Measurements from ENCODE around the gene TSC1. TPM values are rescaled to one million over a fixed set of nuclear protein-coding genes. Genes with fewer than 3 reads are reported as not detected.

TSC1 gene
- total RNA-seq, 2 experiments from 2014 or later: 28.7 to 66.2 TPM

DNA sequence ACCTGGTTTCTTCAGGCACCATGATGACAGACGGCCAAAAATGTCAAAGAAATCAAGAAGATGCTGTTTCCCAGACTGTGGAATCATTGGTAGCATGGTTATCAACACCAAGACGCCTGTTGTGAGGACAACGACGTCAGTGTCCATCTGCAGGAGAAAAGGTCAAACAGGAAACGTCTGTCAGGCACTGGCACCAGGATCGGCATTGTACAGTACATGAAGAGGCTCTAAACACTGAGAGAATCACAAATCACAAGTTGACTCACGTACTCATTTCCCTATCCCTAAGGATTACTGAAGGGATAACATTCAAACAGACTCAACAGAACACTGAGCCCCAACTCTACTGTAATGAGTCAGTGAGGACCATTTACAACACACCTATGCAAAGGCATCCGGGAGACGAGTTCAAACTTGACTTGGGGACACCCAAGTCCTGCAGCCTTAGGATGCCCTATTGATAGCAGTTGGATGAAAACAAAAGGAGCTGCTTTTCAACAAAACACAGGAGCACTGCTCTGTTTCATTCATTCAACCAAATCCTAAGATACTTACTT is 21.0 kb downstream of the TSC1 start:
- intact Hi-C loops (cut with micrococcal nuclease; ENCODE audit: unreplicated experiment): no loop called here
- no peak for DNase-seq (ENCODE audit: low spot score)
- TF ChIP-seq, protein P1, sequence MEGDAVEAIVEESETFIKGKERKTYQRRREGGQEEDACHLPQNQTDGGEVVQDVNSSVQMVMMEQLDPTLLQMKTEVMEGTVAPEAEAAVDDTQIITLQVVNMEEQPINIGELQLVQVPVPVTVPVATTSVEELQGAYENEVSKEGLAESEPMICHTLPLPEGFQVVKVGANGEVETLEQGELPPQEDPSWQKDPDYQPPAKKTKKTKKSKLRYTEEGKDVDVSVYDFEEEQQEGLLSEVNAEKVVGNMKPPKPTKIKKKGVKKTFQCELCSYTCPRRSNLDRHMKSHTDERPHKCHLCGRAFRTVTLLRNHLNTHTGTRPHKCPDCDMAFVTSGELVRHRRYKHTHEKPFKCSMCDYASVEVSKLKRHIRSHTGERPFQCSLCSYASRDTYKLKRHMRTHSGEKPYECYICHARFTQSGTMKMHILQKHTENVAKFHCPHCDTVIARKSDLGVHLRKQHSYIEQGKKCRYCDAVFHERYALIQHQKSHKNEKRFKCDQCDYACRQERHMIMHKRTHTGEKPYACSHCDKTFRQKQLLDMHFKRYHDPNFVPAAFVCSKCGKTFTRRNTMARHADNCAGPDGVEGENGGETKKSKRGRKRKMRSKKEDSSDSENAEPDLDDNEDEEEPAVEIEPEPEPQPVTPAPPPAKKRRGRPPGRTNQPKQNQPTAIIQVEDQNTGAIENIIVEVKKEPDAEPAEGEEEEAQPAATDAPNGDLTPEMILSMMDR (conservative IDR thresholded peaks at IDR 0.05; ENCODE audit: low read length): no peak
- no peak for TF ChIP-seq EZH2phosphoT487 (IDR thresholded peaks at IDR 0.05; ENCODE audit: borderline replicate concordance, low read depth, low read length)
- BruUV-seq (replicated peaks): no TSS peak
- Histone ChIP-seq H3K4me2 (ENCODE audit: low read length) (no peak overlapping the region), H3K79me2 (ENCODE audit: insufficient read depth, low read depth, low read length) (no peaks in the 10 kb centered on the region), H3K4me3 (ENCODE audit: low read depth, low read length, poor library complexity, severe bottlenecking) (no peak overlapping the region), H2AFZ (ENCODE audit: low read length) (no peak overlapping the region), H3K27ac (ENCODE audit: low read depth, low read length, poor library complexity, severe bottlenecking) (no peak overlapping the region), H4K20me1 (ENCODE audit: insufficient read depth, low read length) (no peaks in the 10 kb centered on the region), H3K9me2 (ENCODE audit: insufficient read depth, low read length) (no peaks in the 10 kb centered on the region), H3K4me1 (ENCODE audit: insufficient read depth, low read length, poor library complexity, severe bottlenecking) (no peaks in the 10 kb centered on the region), H3K36me3 (ENCODE audit: insufficient read depth, low read length) (peaks cover 91% of the 10 kb centered on the region), H3K9me3 (ENCODE audit: low read length) (no peaks in the 10 kb centered on the region)
- ChIA-PET POLR2A (interaction anchor here (0.7 kb wide), 1 partner anchor 1437 kb away, joined by 3 read pairs; no protein-coding TSS in a partner anchor), CTCF (ENCODE audit: unreplicated experiment) (no interaction called here)

DNA sequence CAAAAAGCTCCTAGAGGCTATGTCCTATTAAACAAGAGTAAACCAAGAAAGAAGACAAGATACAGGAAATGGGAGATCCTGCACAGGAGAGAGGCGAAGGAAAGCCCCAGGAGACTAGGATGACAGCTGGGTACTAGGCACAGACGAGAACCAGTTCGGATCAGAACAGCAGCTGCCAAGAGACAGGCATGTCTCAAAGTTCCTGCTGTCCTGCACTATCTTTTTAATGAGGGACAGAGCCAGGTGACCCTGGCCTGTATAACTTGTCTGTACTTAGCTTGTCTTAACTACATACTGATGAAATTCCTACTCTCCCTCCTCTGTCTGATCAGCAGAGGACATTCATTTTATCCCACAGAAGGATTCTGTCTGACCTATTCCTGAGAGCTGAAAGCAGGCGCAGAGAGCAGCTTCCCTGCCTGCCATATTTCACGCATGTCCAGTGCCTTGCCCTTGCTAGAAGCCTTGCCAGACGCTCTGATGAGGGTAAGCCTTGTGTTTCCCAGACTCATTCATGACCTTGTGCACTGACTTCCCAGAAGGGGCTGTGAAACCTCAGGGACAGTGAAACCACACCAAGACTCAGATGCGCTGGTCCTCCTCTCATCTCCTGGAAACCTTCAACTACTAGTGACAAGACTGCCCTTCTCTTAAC is 24.7 kb downstream of the TSC1 start:
- no TSS peak for BruUV-seq (replicated peaks)
- H3K4me1 ChIP-seq (ENCODE audit: insufficient read depth, low read length, poor library complexity, severe bottlenecking): no peaks in the 10 kb centered on the region
- H3K4me2 ChIP-seq (ENCODE audit: low read length): no peak overlapping the region
- H4K20me1 ChIP-seq (ENCODE audit: insufficient read depth, low read length): no peaks in the 10 kb centered on the region
- H3K36me3 ChIP-seq (ENCODE audit: insufficient read depth, low read length): peaks cover 85% of the 10 kb centered on the region
- H3K4me3 ChIP-seq (ENCODE audit: low read depth, low read length, poor library complexity, severe bottlenecking): no peak overlapping the region
- intact Hi-C loops (cut with micrococcal nuclease; ENCODE audit: unreplicated experiment): no loop called here
- no peak overlapping the region for H3K27ac ChIP-seq (ENCODE audit: low read depth, low read length, poor library complexity, severe bottlenecking)
- CTCF ChIA-PET (ENCODE audit: unreplicated experiment): no interaction called here
- no peaks in the 10 kb centered on the region for H3K79me2 ChIP-seq (ENCODE audit: insufficient read depth, low read depth, low read length)
- no peaks in the 10 kb centered on the region for H3K9me3 ChIP-seq (ENCODE audit: low read length)
- no peaks in the 10 kb centered on the region for H3K9me2 ChIP-seq (ENCODE audit: insufficient read depth, low read length)
- TF ChIP-seq EZH2phosphoT487 (IDR thresholded peaks at IDR 0.05; ENCODE audit: borderline replicate concordance, low read depth, low read length): no peak
- TF ChIP-seq, protein P1 (conservative IDR thresholded peaks at IDR 0.05; ENCODE audit: low read length): no peak
- no peak for DNase-seq (ENCODE audit: low spot score)
- no peak overlapping the region for H2AFZ ChIP-seq (ENCODE audit: low read length)
- POLR2A ChIA-PET: no interaction called here

DNA sequence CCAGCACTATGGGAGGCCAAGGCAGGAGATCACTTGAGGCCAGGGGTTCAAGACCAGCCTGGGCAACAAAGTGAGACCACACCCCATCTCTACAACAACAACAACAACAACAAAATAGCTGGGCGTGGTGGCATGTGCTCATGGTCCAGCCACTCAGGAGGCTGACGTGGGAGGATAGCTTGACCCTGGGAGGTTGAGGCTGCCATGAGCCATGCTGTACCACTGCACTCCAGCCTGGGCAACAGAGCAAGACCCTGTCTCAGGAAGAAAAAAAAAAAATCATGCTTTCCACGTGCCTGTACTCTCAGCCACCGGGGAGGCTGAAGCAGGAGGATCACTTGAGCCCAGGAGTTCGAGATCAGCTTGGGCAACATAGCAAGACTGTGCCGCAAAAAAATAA is 29.5 kb downstream of the TSC1 start:
- BruUV-seq (replicated peaks): no TSS peak
- no peaks in the 10 kb centered on the region for H4K20me1 ChIP-seq (ENCODE audit: insufficient read depth, low read length)
- no peak for TF ChIP-seq EZH2phosphoT487 (IDR thresholded peaks at IDR 0.05; ENCODE audit: borderline replicate concordance, low read depth, low read length)
- DNase-seq (ENCODE audit: low spot score): no peak
- H2AFZ ChIP-seq (ENCODE audit: low read length): no peak overlapping the region
- H3K36me3 ChIP-seq (ENCODE audit: insufficient read depth, low read length): peaks cover 68% of the 10 kb centered on the region
- intact Hi-C loops (cut with micrococcal nuclease; ENCODE audit: unreplicated experiment): no loop called here
- no peak overlapping the region for H3K27ac ChIP-seq (ENCODE audit: low read depth, low read length, poor library complexity, severe bottlenecking)
- H3K79me2 ChIP-seq (ENCODE audit: insufficient read depth, low read depth, low read length): no peaks in the 10 kb centered on the region
- H3K4me3 ChIP-seq (ENCODE audit: low read depth, low read length, poor library complexity, severe bottlenecking): no peak overlapping the region
- no peak overlapping the region for H3K4me2 ChIP-seq (ENCODE audit: low read length)
- H3K9me3 ChIP-seq (ENCODE audit: low read length): no peaks in the 10 kb centered on the region
- no peaks in the 10 kb centered on the region for H3K9me2 ChIP-seq (ENCODE audit: insufficient read depth, low read length)
- CTCF ChIA-PET (ENCODE audit: unreplicated experiment): no interaction called here
- POLR2A ChIA-PET: interaction anchor here (0.6 to 0.7 kb wide), 2 partner anchors 32 to 229 kb away, joined by 3 read pairs; no protein-coding TSS in a partner anchor
- H3K4me1 ChIP-seq (ENCODE audit: insufficient read depth, low read length, poor library complexity, severe bottlenecking): no peaks in the 10 kb centered on the region

Measured in OCI-LY7 (cell line).